Kidney epithelial cell (primary cell): ENCODE measurements around the gene P2RX4. TPM values are rescaled to one million over a fixed set of nuclear protein-coding genes. Genes with fewer than 3 reads are reported as not detected.
"Not testable (repeated sequence)": the region's sequence is repeated elsewhere in the genome, so short reads cannot be mapped to it uniquely, and the experiment has no call there.

Experiments
- DNase-seq: peaks from one replicate; pipeline ENCODE4 v3.0.0-alpha.2; 2010; ENCODE audit warnings: low read depth
- H3K27me3 ChIP-seq: 2 replicates; pipeline ENCODE4 v1.6.0; 2011; ENCODE audit warnings: low read length; ENCODE audit not compliant: control insufficient read depth, insufficient read depth
- H3K36me3 ChIP-seq: 2 replicates; pipeline ENCODE4 v1.5.1; 2011; ENCODE audit warnings: low read length; ENCODE audit not compliant: control insufficient read depth, insufficient read depth
- H3K4me3 ChIP-seq: 2 replicates; pipeline ENCODE4 v1.5.1; 2011; ENCODE audit warnings: low read depth, mild to moderate bottlenecking, control low read depth, low read length
- CTCF ChIP-seq: IDR thresholded peaks from 2 replicates; pipeline ENCODE4 v1.5.1; 2011; ENCODE audit warnings: mild to moderate bottlenecking, moderate library complexity, low read length, control low read depth, inconsistent platforms; ENCODE audit not compliant: insufficient read depth, poor library complexity, severe bottlenecking
- total RNA-seq: library from RNA; depleted of rRNA; stranded (reverse); fragments of >200 nt; gene quantifications from 2 replicates; pipeline ENCODE4 v1.2.3, GENCODE V29; 2015

P2RX4 gene
- total RNA-seq = 105 and 119 TPM in 2 replicates

- no peak for DNase-seq
- peak within 1 kb of the TSS; percentile 79 for H3K4me3 ChIP-seq
- H3K27me3 ChIP-seq = no peaks in the 10 kb centered on the region
- no peaks in the 10 kb centered on the region for H3K36me3 ChIP-seq
- TF ChIP-seq CTCF = peak; percentile 21
These were observed at the start of gene P2RX4 for GRCh38 chr12:121209624-121210572. Gene P2RX4 (plus strand): TSS chr12:121210129. CDS start chr12:121210165, 36 bp downstream.

- TF ChIP-seq CTCF = no peak
- H3K4me3 ChIP-seq = no peak overlapping the region
- no peaks in the 10 kb centered on the region for H3K36me3 ChIP-seq
- no peaks in the 10 kb centered on the region for H3K27me3 ChIP-seq
- DNase-seq = no peak
These were observed 47.5 kb upstream of the P2RX4 start for GRCh38 chr12:121162384-121162783.

- Histone ChIP-seq H3K4me3 (no peak overlapping the region), H3K27me3 (no peaks in the 10 kb centered on the region), H3K36me3 (no peaks in the 10 kb centered on the region)
- no peak for DNase-seq
- TF ChIP-seq CTCF = no peak
These were observed 46.9 kb upstream of the P2RX4 start for GRCh38 chr12:121162985-121163384.

- DNase-seq, H3K4me3 ChIP-seq, H3K36me3 ChIP-seq, H3K27me3 ChIP-seq: not testable (repeated sequence)
These were observed 45.1 kb upstream of the P2RX4 start for GRCh38 chr12:121164839-121165238.

GRCh38 chr12:121165316-121165715 lies 44.6 kb upstream of the P2RX4 start:
- DNase-seq = peak; percentile 48
- no peaks in the 10 kb centered on the region for H3K36me3 ChIP-seq
- TF ChIP-seq CTCF = no peak

GRCh38 chr12:121166356-121166755 lies 43.6 kb upstream of the P2RX4 start:
- TF ChIP-seq CTCF = no peak
- Histone ChIP-seq H3K4me3 (no peak overlapping the region), H3K36me3 (no peaks in the 10 kb centered on the region), H3K27me3 (no peaks in the 10 kb centered on the region)
- no peak for DNase-seq

More at GRCh38 chr12:121165316-121165715, 44.6 kb upstream of the P2RX4 start:
- Histone ChIP-seq H3K27me3 (no peaks in the 10 kb centered on the region), H3K4me3 (no peak overlapping the region)
